ENCODE measurements around the gene HMGN1.

DNA sequence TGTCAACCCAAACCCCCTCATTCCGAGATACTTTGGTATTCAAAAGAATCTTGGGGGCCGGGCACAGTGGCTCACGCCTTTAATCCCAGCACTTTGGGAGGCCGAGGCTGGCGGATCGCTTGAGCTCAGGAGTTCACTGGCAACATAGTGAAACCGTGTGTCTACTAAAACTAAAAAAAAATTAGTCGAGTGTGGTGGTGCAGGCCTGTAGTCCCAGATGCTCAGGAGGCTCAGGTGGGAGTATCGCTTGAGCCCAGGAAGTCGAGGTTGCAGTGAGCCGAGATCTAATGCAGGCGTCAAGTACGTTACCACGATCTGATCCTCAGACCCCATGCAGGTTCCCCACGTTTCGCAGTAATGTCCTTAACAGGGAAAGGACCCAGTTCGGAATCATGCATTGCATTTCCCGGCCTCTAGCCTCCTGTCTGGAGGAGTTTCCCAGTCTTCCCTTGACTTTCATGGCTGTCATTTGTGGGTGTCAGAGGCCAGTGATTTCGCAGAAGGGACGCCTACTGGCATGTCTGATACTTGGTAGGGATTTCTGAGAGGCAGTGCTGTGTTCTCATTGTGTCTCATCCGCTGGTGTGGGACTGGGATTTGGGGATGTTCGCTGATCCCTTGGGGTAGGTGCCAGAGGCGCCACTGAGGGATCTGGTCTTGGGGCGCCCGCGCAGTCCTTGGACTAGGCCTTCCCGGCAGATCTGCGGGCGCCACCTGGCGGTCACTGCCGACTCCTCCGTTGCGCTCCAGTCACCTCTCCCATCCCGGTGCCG, 39.3 kb upstream of the HMGN1 start:
- TF ChIP-seq, protein P1, sequence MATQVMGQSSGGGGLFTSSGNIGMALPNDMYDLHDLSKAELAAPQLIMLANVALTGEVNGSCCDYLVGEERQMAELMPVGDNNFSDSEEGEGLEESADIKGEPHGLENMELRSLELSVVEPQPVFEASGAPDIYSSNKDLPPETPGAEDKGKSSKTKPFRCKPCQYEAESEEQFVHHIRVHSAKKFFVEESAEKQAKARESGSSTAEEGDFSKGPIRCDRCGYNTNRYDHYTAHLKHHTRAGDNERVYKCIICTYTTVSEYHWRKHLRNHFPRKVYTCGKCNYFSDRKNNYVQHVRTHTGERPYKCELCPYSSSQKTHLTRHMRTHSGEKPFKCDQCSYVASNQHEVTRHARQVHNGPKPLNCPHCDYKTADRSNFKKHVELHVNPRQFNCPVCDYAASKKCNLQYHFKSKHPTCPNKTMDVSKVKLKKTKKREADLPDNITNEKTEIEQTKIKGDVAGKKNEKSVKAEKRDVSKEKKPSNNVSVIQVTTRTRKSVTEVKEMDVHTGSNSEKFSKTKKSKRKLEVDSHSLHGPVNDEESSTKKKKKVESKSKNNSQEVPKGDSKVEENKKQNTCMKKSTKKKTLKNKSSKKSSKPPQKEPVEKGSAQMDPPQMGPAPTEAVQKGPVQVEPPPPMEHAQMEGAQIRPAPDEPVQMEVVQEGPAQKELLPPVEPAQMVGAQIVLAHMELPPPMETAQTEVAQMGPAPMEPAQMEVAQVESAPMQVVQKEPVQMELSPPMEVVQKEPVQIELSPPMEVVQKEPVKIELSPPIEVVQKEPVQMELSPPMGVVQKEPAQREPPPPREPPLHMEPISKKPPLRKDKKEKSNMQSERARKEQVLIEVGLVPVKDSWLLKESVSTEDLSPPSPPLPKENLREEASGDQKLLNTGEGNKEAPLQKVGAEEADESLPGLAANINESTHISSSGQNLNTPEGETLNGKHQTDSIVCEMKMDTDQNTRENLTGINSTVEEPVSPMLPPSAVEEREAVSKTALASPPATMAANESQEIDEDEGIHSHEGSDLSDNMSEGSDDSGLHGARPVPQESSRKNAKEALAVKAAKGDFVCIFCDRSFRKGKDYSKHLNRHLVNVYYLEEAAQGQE (IDR thresholded peaks at IDR 0.05; ENCODE audit: insufficient read depth in 1 of 2, low read depth in 2 of 2, low read length in 2 of 2), result no peak
- TF ChIP-seq POLR2AphosphoS5 (IDR thresholded peaks at IDR 0.05; ENCODE audit: low read depth, low read length) (no peak), TAF1 (IDR thresholded peaks at IDR 0.05; ENCODE audit: borderline replicate concordance, insufficient read depth, low read length) (peak; percentile 27; the same call in 1 of the 2 replicates), SIN3A (IDR thresholded peaks at IDR 0.05; ENCODE audit: borderline replicate concordance, insufficient read depth, low read length) (no peak), FOXP2 (optimal IDR thresholded peaks at IDR 0.05; ENCODE audit: borderline replicate concordance, extremely low read depth, extremely low read length, insufficient read depth) (peak; percentile 70)
